ENCODE results near the gene MYRIP. TPM values are rescaled to one million over a fixed set of nuclear protein-coding genes. Genes with fewer than 3 reads are reported as not detected.
A peak's percentile ranks its signal among the peaks of the same experiment; 100 is the strongest.

Gene MYRIP
- total and polyA plus RNA-seq, 12 donors = 0.45 to 2.7 (median 1.3) TPM

GRCh38 chr3:39806820-39807219, 2.6 kb upstream of the MYRIP start:
- H3K4me3 ChIP-seq = no peak overlapping the region
- no peak for DNase-seq
- no peak overlapping the region for H3K27ac ChIP-seq
- intact Hi-C loops (cut with DNase I) = no loop called here
- H3K4me1 ChIP-seq = peaks cover 6 to 20% (median 15%) of the 10 kb centered on the region in 9 donors
- no peak for ATAC-seq
- no peaks in the 10 kb centered on the region for H3K36me3 ChIP-seq
- TF ChIP-seq CTCF (IDR thresholded peaks at IDR 0.05) = no peak
- H3K9me3 ChIP-seq = peaks cover 0 to 6% (median 0%) of the 10 kb centered on the region in 11 donors
- peaks cover 0 to 41% (median 23%) of the 10 kb centered on the region in 7 donors for H3K27me3 ChIP-seq
- 83 to 96% methylated on average over 1 of the region's 1 CpG for WGBS, 2 donors

GRCh38 chr3:39808467-39809180, 785 bp upstream of the MYRIP start:
- DNase-seq = peak; percentile 11 to 14
- H3K27ac ChIP-seq = no peak overlapping the region
- TF ChIP-seq CTCF (IDR thresholded peaks at IDR 0.05) = no peak

GRCh38 chr3:39809995-39810595, 686 bp downstream of the MYRIP start:
- Histone ChIP-seq H3K4me3 (peak overlapping the region; percentile 35 to 73 (median 58)), H3K36me3 (no peaks in the 10 kb centered on the region), H3K4me1 (peaks cover 6 to 23% (median 15%) of the 10 kb centered on the region in 9 donors), H3K27me3 (peaks cover 0 to 63% (median 32%) of the 10 kb centered on the region in 7 donors), H3K9me3 (no peaks in the 10 kb centered on the region), H3K27ac (peak overlapping the region in 1 of 10 donors; percentile 4)
- DNase-seq (peak in 1 of 2 donors; percentile 10), ATAC-seq (peak in 6 of 8 donors; percentile 6 to 51 (median 10))
- no peak for TF ChIP-seq CTCF (IDR thresholded peaks at IDR 0.05)
- intact Hi-C loops (cut with DNase I) = loop anchor here in 4 of 10 donors (5.0 to 10.0 kb wide), 6 partner anchors 85 to 505 kb away; no protein-coding TSS in a partner anchor
- WGBS, 2 donors = 1 to 2% methylated on average over 48 of the region's 48 CpGs

More at GRCh38 chr3:39808467-39809180, 785 bp upstream of the MYRIP start:
- peaks cover 6 to 20% (median 15%) of the 10 kb centered on the region in 9 donors for H3K4me1 ChIP-seq
- peaks cover 0 to 53% (median 32%) of the 10 kb centered on the region in 7 donors for H3K27me3 ChIP-seq
- 7 to 8% methylated on average over 26 of the region's 26 CpGs for WGBS, 2 donors
- no peaks in the 10 kb centered on the region for H3K36me3 ChIP-seq
- H3K4me3 ChIP-seq = peak overlapping the region; percentile 32 to 73 (median 53)
- H3K9me3 ChIP-seq = peaks cover 0 to 6% (median 0%) of the 10 kb centered on the region in 11 donors
- peak in 5 of 8 donors; percentile 5 to 33 (median 23) for ATAC-seq
- intact Hi-C loops (cut with DNase I) = no loop called here

- Histone ChIP-seq H3K27me3 (peaks cover 0 to 64% (median 32%) of the 10 kb centered on the region in 7 donors), H3K4me1 (peaks cover 6 to 23% (median 15%) of the 10 kb centered on the region in 9 donors), H3K27ac (no peak overlapping the region), H3K4me3 (peak overlapping the region in 9 of 10 donors; percentile 35 to 73 (median 56)), H3K36me3 (no peaks in the 10 kb centered on the region), H3K9me3 (no peaks in the 10 kb centered on the region)
- no peak for TF ChIP-seq CTCF (IDR thresholded peaks at IDR 0.05)
- 18 to 28% methylated on average over 16 of the region's 16 CpGs for WGBS, 2 donors
- intact Hi-C loops (cut with DNase I) = loop anchor here in 4 of 10 donors (5.0 to 10.0 kb wide), 6 partner anchors 86 to 504 kb away; no protein-coding TSS in a partner anchor
- no peak for DNase-seq
- no peak for ATAC-seq
These were observed 1.3 kb downstream of the MYRIP start for GRCh38 chr3:39810647-39811161.

All from heart right ventricle (tissue), 16 donors.